BLaER1 treated with 17β-estradiol and CSF1 and Interleukin-3, amounts not matched to agents 10 nM and 100 nM (cell line): ENCODE measurements around the gene SLC12A4.

Experiments used
- H3K27ac ChIP-seq, 11 experiments: shearing (Covaris generic); formaldehyde crosslinking; 2 replicates each; pipeline ENCODE4 v1.8.1; 2022
- H3K27me3 ChIP-seq, 11 experiments: shearing (Covaris generic); formaldehyde crosslinking; 2 replicates each; pipeline ENCODE4 v1.8.1; 2022
- H3K36me3 ChIP-seq, 11 experiments: shearing (Covaris generic); formaldehyde crosslinking; 2 replicates each; pipeline ENCODE4 v1.8.1; 2022
- H3K4me1 ChIP-seq, 10 experiments: shearing (Covaris generic); formaldehyde crosslinking; 2 replicates each; pipeline ENCODE4 v1.8.1; 2022
- H3K4me2 ChIP-seq, 11 experiments: shearing (Covaris generic); formaldehyde crosslinking; 2 replicates each; pipeline ENCODE4 v1.8.1; 2022
- H3K4me3 ChIP-seq, 10 experiments: shearing (Covaris generic); formaldehyde crosslinking; 2 replicates each; pipeline ENCODE4 v1.8.1; 2022
- H3K9ac ChIP-seq, 11 experiments: shearing (Covaris generic); formaldehyde crosslinking; 2 replicates each; pipeline ENCODE4 v1.8.1; 2022
- H3K9me3 ChIP-seq, 11 experiments: shearing (Covaris generic); formaldehyde crosslinking; replicated peaks in 1 of 11; 2 replicates each; pipeline ENCODE4 v1.8.1; 2022
- H4K20me1 ChIP-seq, 11 experiments: shearing (Covaris generic); formaldehyde crosslinking; 2 replicates each; pipeline ENCODE4 v1.8.1; 2022
- Cebpa-rat ChIP-seq, 11 experiments: shearing (Covaris generic); IDR thresholded peaks; 2 replicates each; pipeline ENCODE4 v1.8.1; 2022

SLC12A4 gene

DNA sequence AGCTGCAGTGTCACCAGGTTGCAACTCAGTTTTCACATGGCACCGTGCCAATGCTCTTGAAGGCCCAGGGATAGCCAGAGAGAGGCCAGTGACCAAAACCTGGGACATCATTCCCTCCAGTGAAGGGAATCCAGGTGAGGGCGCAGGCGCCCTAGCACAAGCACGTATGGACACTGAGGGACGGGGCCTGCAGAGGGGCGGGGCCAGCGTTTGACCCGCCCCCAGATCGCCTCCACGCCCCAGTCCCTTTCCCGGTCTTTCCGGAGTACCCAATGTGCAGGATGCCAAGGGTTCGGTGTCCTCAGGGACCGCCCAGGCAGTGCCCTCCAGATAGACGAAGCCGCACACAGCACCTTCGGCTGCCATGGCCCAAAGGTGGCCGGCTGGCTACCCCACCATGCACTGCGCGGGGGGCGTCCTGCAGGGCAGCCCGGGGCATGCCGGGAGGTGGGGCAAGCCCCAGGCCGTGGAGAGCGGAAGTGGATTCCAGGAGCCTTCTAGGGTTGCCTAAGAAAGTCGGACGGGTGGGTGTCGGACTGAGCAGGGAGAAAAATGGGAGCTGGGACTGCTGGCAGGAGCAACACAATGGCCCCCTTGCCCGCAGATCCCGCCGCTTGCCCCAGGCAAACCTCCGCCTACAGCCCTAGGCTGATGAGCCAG is 4.6 kb downstream of the SLC12A4 start:
- Histone ChIP-seq H3K9ac (no peak overlapping the region), H3K27me3 (no peaks in the 10 kb centered on the region), H3K27ac (no peak overlapping the region), H3K36me3 (peaks cover 12 to 54% (median 45%) of the 10 kb centered on the region in 11 experiments; a peak in 20 of 22 replicates), H3K4me3 (no peak overlapping the region), H3K4me1 (peaks cover 22 to 49% (median 38%) of the 10 kb centered on the region in 10 experiments), H4K20me1 (peaks cover 5 to 59% (median 20%) of the 10 kb centered on the region in 11 experiments; a peak in 16 of 22 replicates), H3K9me3 (no peaks in the 10 kb centered on the region), H3K4me2 (no peak overlapping the region)
- no peak for TF ChIP-seq Cebpa-rat (IDR thresholded peaks at IDR 0.05)

DNA sequence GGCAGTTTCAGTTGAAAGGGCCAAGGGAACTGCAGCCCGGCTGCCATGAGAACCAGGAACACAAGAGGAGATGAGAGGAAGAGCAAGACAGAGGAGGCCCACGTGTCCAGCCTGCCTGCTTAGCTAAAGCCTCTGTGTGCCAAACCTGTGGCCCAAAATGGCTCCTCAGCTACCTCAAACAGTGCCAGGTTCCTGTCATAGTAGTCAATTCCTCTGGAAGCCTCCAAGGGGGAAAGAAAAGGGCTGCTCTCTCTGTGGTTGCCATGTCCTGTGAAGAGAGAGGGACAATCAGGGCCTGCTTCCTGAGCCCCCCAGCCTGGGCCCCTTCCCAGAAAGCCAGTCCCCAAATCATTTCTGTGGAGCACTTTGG is 5.2 kb downstream of the SLC12A4 start:
- Histone ChIP-seq H3K27me3 (no peaks in the 10 kb centered on the region), H3K4me1 (peaks cover 20 to 47% (median 36%) of the 10 kb centered on the region in 10 experiments), H3K36me3 (peaks cover 13 to 59% (median 50%) of the 10 kb centered on the region in 11 experiments; a peak in 20 of 22 replicates), H3K4me3 (no peak overlapping the region), H3K27ac (no peak overlapping the region), H3K9ac (peak overlapping the region in 1 of 11 experiments; percentile 29; a peak in 1 of 22 replicates), H4K20me1 (peaks cover 5 to 59% (median 20%) of the 10 kb centered on the region in 11 experiments; a peak in 16 of 22 replicates), H3K9me3 (no peaks in the 10 kb centered on the region), H3K4me2 (no peak overlapping the region)
- TF ChIP-seq Cebpa-rat (IDR thresholded peaks at IDR 0.05) = no peak

DNA sequence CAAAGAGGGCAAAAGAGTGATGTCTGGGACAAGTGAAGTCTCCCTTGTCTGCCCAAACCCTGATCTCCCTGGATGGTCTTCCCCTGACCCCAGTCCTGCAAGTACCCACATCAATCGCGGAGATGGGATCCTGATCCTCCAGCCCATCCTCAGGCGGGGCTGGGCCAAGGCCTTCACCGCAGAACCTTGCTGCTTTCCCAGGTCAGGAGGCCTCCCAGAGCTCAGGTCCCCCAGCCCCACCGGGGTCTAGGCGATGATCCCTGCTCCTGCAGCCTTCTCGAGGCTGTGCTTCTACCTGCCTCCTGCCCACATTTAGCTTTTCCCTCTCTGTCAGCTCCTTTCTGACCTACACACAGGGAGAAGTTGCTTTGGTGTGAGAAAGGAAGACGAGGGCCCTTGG is 6.3 kb downstream of the SLC12A4 start:
- H3K4me2 ChIP-seq = no peak overlapping the region
- peak overlapping the region in 3 of 11 experiments; percentile 1 to 15 (median 14); a peak in 4 of 22 replicates for H3K9ac ChIP-seq
- H3K27ac ChIP-seq = no peak overlapping the region
- no peaks in the 10 kb centered on the region for H3K27me3 ChIP-seq
- peaks cover 16 to 37% (median 29%) of the 10 kb centered on the region in 10 experiments for H3K4me1 ChIP-seq
- H3K4me3 ChIP-seq = no peak overlapping the region
- peaks cover 18 to 70% (median 52%) of the 10 kb centered on the region in 11 experiments; a peak in 20 of 22 replicates for H3K36me3 ChIP-seq
- H3K9me3 ChIP-seq = no peaks in the 10 kb centered on the region
- no peak for TF ChIP-seq Cebpa-rat (IDR thresholded peaks at IDR 0.05)
- H4K20me1 ChIP-seq = peaks cover 5 to 53% (median 20%) of the 10 kb centered on the region in 11 experiments; a peak in 16 of 22 replicates

DNA sequence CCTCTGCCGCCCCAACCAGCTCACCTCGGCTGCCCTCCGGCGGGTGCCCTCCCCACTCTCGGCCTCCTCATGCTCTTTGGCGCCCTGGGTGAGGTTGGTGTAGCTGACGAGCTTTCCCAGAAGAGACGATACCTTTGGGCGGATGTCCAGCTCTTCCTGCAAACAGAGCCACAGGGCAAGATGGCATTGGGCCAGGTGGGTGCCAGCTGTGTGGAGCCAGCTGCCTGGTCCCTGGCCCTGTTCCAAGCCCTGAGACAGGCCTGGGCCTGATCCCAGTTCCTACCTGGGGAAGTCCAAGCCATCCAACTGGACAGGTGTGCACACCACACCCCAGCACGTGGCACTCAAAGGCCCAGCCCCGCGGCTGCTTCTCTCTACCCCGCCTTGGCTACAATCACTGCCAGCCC is 6.9 kb downstream of the SLC12A4 start:
- H3K4me3 ChIP-seq = no peak overlapping the region
- peaks cover 0 to 47% (median 15%) of the 10 kb centered on the region in 11 experiments; a peak in 15 of 22 replicates for H4K20me1 ChIP-seq
- no peaks in the 10 kb centered on the region for H3K27me3 ChIP-seq
- H3K4me1 ChIP-seq = peaks cover 10 to 32% (median 23%) of the 10 kb centered on the region in 10 experiments
- no peak overlapping the region for H3K4me2 ChIP-seq
- peak overlapping the region in 2 of 11 experiments; percentile 1 to 15; a peak in 1 of 22 replicates for H3K9ac ChIP-seq
- H3K9me3 ChIP-seq = no peaks in the 10 kb centered on the region
- H3K36me3 ChIP-seq = peaks cover 18 to 73% (median 52%) of the 10 kb centered on the region in 11 experiments; a peak in 20 of 22 replicates
- TF ChIP-seq Cebpa-rat (IDR thresholded peaks at IDR 0.05) = no peak
- no peak overlapping the region for H3K27ac ChIP-seq

DNA sequence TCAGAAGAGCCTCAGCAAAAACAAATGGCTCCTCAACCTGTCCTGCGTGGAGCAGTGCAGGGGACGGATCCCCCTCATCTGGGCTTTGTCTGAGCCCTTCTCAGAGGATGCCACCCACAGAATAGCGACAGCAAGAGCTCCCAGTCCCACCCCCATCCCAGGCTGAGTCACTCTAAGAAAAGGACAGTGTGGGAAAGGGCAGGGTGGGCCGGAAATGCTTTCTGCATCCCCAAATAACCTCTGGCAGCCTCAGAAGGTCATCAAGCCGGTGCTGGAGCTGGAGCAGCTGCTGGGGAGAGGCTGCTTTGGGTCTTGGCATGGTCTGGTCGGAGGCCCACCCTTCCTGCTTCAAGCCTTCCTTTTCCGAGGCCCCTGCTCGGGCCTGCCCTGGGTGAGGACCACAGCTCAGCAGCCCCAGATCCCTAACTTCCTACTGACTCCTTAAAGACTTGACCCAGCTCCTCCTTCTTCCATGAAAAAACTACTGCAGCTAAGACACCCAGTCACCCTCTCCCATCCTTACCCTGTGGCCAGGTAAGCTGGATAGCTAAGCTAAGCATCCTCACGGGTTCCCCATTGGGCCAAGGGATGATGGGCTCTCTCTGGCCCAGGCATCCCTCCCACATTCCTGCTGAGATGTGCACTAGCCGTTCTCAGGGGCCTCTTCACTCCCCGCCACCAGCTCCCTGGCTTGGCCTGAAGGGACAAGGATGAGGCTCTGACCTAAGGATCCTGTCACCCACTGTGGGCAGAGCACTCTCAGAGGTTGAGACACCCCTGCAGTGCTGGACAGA is 8.7 kb downstream of the SLC12A4 start:
- Histone ChIP-seq H3K9ac (no peak overlapping the region), H3K36me3 (peaks cover 18 to 91% (median 59%) of the 10 kb centered on the region in 11 experiments; a peak in 20 of 22 replicates), H3K9me3 (no peaks in the 10 kb centered on the region)

DNA sequence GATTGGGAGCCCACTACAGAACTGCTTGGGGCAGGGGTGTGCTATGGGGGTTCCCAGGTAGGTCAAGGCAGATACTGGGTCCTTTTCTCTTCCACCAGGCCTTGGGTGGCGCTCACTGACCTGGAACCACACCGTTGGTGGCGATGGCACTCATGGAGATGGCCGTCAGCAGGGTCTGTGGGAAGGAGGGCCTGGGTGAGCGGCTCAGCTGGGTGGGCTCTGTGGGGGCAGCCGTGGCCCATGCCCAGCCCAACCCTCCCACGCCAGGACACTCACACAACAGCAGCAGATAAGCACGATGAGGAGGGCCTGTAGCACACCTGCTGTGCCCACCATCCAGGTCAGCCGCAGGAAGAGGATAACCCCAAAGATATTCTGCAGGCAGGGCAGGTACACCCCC is 10.8 kb downstream of the SLC12A4 start:
- H3K27me3 ChIP-seq = no peaks in the 10 kb centered on the region
- peaks cover 0 to 19% (median 0%) of the 10 kb centered on the region in 11 experiments; a peak in 5 of 22 replicates for H4K20me1 ChIP-seq
- H3K9ac ChIP-seq = no peak overlapping the region
- peaks cover 18 to 98% (median 66%) of the 10 kb centered on the region in 11 experiments; a peak in 21 of 22 replicates for H3K36me3 ChIP-seq
- TF ChIP-seq Cebpa-rat (IDR thresholded peaks at IDR 0.05) = no peak
- H3K27ac ChIP-seq = no peak overlapping the region
- no peak overlapping the region for H3K4me2 ChIP-seq
- H3K4me1 ChIP-seq = peaks cover 0 to 7% (median 0%) of the 10 kb centered on the region in 10 experiments; a peak in 6 of 20 replicates
- H3K9me3 ChIP-seq = no peaks in the 10 kb centered on the region
- H3K4me3 ChIP-seq = no peak overlapping the region

More for the DNA sequence above, 8.7 kb downstream of the SLC12A4 start:
- no peak overlapping the region for H3K4me2 ChIP-seq
- H3K27ac ChIP-seq = no peak overlapping the region; a peak in 1 of 22 replicates
- H3K27me3 ChIP-seq = no peaks in the 10 kb centered on the region
- H3K4me3 ChIP-seq = no peak overlapping the region
- no peak for TF ChIP-seq Cebpa-rat (IDR thresholded peaks at IDR 0.05)
- peaks cover 0 to 32% (median 4%) of the 10 kb centered on the region in 11 experiments; a peak in 10 of 22 replicates for H4K20me1 ChIP-seq
- H3K4me1 ChIP-seq = peaks cover 0 to 13% (median 6%) of the 10 kb centered on the region in 10 experiments; a peak in 14 of 20 replicates

DNA sequence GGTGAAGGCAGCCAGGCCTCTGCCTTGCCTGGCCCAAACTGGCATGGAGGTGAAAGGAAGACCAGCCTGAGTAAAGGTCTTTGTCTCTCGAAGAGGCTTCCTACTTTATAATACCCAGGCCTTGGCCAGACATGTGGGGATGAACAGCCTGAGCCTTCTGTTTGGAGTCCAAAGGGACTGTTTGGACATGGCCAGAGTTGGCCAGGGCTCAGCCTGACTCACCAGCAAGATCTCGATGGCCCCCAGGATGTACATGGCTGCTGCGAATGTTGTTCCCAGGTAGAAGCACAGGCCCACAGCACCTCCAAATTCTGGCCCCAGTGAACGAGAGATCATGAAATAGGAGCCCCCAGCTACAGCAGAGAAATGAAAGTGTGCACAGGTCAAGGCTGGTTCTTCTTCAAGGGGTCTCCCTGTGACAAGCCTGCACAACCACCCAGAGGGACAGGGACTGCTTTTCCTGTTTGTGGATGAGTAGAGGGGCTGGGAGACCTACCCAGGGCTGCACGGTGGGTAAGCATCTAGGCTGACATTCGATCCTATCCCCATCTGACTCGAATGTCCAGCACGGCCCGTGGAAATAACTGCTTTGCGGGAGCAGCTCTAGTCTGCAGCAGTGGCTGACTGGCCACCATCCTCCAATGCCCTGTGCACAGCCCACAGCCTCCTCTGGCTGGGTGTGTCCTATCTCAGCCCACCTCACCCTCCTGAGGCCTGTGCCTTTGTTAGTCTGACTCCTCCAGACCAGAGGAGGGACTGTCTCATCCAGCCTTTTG is 13.8 kb downstream of the SLC12A4 start:
- no peak for TF ChIP-seq Cebpa-rat (IDR thresholded peaks at IDR 0.05)
- Histone ChIP-seq H3K27ac (no peak overlapping the region), H3K27me3 (no peaks in the 10 kb centered on the region), H3K4me2 (peak overlapping the region in 1 of 11 experiments; percentile 18; a peak in 1 of 22 replicates), H3K36me3 (peaks cover 19 to 98% (median 63%) of the 10 kb centered on the region in 11 experiments; a peak in 20 of 22 replicates), H3K4me3 (no peak overlapping the region), H3K9ac (0 out of 22 replicates have a peak overlapping the region, but pooled peaks of 1 of the 11 experiments have one; percentile 17), H3K4me1 (peaks cover 0 to 7% (median 0%) of the 10 kb centered on the region in 10 experiments; a peak in 6 of 20 replicates), H3K9me3 (no peaks in the 10 kb centered on the region), H4K20me1 (peaks cover 0 to 24% (median 0%) of the 10 kb centered on the region in 11 experiments; a peak in 3 of 22 replicates)

DNA sequence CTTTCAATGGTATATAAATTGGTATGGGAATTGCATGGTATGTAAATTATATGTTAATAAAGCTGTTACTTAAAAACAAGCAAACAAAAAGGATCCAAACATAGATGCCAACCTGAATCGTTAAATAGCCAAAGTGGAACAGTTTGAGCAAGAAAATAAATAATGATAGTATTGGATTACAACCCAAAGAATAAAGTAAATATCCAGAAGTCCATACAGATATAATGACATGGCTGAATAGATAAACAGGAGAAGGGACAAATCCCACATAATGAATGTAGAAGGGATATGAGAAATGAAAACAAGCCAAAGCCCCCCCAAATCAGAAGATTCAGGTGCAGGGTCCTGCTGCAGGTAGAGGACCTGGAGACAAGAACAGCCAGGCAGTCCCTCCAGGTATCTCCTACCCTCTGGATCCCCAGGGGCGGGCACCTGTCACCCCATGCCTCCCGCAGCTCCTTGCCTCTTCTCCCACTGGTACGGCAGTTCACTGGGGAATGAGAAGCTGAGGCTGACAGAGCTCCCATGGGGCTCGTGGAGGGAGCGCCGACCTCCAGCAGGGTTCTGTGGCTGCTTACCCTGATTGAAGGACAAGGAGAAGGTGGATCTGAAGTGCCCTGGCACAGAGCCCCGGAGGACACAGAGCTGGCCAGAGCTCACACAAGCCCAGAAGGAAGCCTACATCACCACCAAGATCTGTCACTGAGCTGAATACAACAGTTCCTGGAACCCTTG is 14.6 kb downstream of the SLC12A4 start:
- H3K4me3 ChIP-seq = no peak overlapping the region
- peaks cover 17 to 98% (median 62%) of the 10 kb centered on the region in 11 experiments; a peak in 20 of 22 replicates for H3K36me3 ChIP-seq
- H4K20me1 ChIP-seq = peaks cover 0 to 26% (median 0%) of the 10 kb centered on the region in 11 experiments; a peak in 2 of 22 replicates
- no peaks in the 10 kb centered on the region for H3K9me3 ChIP-seq
- H3K27me3 ChIP-seq = no peaks in the 10 kb centered on the region
- no peak overlapping the region for H3K27ac ChIP-seq
- H3K9ac ChIP-seq = no peak overlapping the region
- H3K4me1 ChIP-seq = peaks cover 0 to 7% (median 0%) of the 10 kb centered on the region in 10 experiments; a peak in 6 of 20 replicates
- TF ChIP-seq Cebpa-rat (IDR thresholded peaks at IDR 0.05) = no peak
- H3K4me2 ChIP-seq = peak overlapping the region in 1 of 11 experiments; percentile 18; a peak in 2 of 22 replicates
